ENCODE results near the gene SLITRK2.

Gene SLITRK2

GRCh38 chrX:145861818-145862217 lies 44.2 kb downstream of the SLITRK2 start:
- no peak for DNase-seq

DNA sequence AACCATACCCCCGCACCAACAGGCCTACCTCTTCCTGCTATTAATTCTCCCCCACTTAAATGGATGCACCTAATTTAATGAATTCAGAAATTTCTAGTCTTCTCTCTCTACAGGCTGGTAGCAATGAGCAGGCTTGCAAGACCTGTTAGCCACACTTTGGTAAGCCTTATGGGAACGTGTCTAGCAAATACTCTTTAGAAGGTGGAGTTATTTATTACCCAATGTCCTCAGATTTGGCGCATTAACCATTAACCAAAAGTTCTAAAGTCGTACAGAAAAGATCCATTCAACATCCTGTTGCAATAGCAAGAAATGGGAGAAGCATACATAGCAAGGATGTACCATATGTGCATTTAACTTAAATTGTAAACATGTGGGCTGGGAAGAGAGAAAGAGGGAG lies 47.5 kb downstream of the SLITRK2 start:
- no peak for DNase-seq

All from NCI-H524 treated with DMSO at 0.1 percent for 48 hours (cell line).